NCI-H510A treated with DMSO at 0.1 percent for 48 hours (cell line): ENCODE data around the gene CCDC82.
"Not testable (repeated sequence)": the region's sequence is repeated elsewhere in the genome, so short reads cannot be mapped to it uniquely, and the experiment has no call there.

Experiments
- DNase-seq: peaks from one replicate; lab custom pipeline; 2025; lab: John Stamatoyannopoulos, UW

Gene CCDC82

DNA sequence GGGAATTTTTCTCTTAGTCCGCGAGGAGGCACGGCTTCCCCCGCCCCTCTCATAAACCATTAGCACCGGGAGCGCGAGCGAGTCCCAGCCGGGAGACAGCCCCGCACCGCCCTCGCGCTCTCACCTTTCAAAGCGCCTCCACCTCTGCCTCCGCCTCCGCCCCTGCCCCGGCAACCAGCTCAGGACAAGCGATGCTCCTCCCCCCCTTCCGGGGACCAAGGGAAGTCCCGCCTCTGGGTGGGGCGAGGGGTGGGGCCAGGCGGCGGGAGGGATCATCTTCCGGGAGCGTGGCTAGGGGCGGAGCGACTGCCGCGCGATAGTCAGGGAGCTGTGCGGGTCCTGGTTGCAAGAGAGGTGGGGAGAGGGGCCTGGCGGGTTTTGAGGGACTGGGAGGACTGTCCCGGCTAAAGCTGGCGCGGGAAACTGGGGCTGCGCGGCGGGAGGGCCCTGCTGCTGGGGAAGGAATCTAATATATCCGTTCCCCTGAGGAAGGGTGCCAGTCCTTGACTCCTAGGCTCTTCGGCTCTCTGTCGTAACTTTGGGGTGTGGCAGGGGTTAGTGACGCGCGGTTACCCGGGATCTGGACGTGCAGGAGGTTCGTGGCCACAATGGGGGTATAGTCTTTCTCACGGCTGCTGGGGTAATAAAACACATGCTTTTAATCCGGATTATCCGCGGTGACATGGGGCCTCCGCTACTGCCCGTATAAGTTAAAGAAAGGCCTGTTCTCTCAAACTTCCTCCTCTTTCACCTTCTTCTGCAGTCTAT, at the start of gene CCDC82, which contains the start of gene JRKL:
CCDC82 (minus strand) TSS at position 193 of the 768 bp plus-strand sequence. CDS start 5,165 bp downstream, outside the sequence.
JRKL (plus strand) TSS at position 294 of the 768 bp plus-strand sequence. CDS start 637 bp downstream, outside the sequence.
- DNase-seq, result peak; percentile 71

DNA sequence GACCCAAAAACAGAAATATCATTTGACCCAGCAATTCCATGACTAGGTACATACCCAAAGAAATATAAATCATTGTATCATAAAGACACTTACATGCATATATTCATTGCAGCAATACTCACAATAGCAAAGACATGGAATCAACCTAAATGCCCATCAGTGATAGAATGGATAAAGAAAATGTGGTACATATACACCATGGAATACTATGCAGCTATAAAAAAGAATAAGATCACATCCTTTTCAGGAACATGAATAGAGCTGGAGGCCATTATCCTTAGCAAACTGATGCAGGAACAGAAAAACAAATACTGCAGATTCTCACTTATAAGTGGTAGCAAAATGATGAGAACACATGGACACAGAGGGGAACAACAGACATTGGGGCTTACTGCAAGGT, 42.9 kb upstream of the CCDC82 start:
- not testable (repeated sequence) for DNase-seq

DNA sequence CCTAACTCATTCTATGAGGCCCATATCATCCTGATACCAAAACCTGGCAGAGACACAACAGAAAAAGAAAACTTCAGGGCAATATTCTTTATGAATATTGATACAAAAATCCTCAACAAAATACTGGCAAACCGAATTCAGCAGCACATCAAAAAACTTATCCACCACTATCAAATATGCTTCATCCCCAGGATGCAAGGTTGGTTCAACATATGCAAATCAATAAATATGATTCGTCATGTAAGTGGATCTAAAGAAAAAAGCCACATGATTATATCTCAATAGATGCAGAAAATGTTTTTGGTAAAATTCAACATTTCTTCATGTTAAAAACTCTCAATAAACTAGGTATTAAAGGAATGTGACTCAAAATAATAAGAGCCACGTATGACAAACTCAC, 41.0 kb upstream of the CCDC82 start:
- DNase-seq, result no peak

DNA sequence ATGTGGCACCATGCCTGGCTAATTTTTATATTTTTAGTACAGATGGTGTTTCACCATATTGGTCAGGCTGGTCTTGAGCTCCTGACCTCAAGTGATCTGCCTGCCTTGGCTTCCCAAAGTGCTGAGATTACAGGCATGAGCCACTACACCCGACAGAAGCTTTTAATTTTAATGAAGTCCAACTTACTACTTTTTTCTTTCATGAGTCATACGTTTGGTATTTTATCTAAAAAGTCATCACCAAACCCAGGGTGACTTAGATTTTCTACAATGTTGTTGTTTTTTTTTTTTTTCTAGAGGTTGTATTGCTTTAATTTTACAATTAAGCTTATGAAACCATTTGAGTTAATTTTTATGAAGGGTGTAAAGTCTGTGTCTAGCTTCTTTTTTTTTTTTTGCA, 35.0 kb upstream of the CCDC82 start:
- DNase-seq, result no peak

- no peak for DNase-seq
These were observed 23.7 kb upstream of the CCDC82 start for GRCh38 chr11:96413408-96413807.

DNA sequence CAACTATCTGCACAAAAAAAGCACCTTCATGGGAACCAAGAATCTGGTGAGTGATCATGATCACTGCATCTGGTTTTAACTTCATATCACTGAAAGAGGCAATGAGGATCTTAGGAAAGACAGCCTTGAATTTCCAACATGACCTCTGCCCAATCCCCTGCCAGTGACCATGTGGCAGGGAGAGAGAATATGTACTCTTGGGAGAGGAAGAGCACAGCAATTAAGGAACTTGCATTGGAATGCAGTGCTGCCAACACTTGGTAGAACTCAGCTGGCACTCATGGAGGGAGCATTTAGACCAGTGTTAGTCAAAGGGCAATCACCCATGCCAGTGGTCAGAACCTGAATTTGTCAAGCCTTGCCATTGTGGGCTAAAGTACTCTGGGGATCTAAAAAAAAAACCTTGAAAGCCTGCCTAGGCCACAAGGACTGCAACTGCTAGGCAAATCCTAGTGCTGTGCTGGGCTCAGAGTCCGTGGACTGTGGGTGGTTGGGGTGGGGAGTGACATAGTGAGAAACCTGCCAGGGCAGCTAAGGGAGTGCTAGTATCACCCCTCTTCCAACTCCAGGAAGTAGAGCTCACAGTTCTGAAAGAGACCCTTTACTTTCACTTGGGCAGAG, 23.2 kb upstream of the CCDC82 start:
- DNase-seq, result no peak

DNA sequence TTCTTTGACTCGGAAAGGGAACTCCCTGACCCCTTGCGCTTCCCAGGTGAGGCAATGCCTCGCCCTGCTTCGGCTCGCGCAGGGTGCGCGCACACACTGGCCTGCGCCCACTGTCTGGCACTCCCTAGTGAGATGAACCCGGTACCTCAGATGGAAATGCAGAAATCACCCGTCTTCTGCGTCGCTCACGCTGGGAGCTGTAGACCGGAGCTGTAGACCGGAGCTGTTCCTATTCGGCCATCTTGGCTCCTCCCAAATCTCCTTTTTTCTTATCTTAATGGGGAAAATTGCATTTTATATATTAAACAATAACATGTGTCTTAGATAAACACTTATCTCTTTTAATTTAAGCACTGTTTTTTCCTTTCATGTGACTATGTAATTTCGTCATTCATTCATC, 21.7 kb upstream of the CCDC82 start:
- not testable (repeated sequence) for DNase-seq

- DNase-seq, result no peak
These were observed 11.0 kb upstream of the CCDC82 start for GRCh38 chr11:96400697-96401096.

DNA sequence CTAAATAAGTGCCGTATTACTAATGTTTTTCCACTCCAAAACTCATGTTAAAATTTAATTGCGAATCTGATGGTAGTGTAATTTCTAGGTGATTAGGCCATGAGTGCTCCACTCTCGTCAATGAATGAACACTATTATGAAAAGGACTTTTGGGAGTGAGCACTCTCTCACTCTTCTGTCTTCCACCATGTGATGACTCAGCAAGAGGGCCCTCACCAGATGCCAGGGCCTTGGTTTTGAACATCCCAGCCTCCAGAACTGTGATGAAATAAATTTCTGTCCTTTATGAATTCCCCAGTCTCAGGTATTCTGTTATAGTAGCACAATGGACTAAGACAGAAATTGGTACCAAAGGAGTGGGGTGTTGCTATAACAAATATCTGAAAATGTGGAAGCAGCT, 8.2 kb upstream of the CCDC82 start:
- no peak for DNase-seq

GRCh38 chr11:96396637-96397036, 6.9 kb upstream of the CCDC82 start:
- no peak for DNase-seq

- no peak for DNase-seq
These were observed 5.1 kb upstream of the CCDC82 start for GRCh38 chr11:96394773-96395172.

DNA sequence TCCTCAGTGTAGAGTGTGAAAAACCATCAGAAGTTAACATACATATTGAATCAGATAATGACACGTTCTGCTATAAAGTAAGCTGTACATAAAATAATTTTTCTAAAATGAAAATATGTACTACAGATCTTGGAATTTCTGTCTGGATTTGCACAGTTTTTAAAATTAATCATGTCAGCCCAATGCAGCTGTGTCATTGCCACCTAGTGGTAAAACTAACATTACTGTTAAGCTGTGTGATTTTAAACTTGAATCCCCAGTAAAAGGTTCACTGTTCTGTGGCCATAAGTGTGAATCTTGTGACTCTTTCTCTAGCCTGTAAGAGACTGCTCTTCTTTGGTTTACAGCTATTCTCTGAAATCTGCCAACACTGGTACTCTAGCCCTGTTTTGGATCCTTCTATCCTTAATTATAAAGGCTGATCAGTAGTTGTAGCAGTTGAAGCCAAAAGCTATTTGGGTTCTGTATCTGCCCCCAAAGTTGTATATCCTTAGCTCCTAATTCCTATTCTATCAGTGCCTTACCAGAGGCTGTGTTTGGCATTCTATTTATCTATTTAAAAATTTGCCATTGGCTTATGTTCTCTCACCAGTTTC, 4.1 kb upstream of the CCDC82 start:
- DNase-seq, result no peak

DNA sequence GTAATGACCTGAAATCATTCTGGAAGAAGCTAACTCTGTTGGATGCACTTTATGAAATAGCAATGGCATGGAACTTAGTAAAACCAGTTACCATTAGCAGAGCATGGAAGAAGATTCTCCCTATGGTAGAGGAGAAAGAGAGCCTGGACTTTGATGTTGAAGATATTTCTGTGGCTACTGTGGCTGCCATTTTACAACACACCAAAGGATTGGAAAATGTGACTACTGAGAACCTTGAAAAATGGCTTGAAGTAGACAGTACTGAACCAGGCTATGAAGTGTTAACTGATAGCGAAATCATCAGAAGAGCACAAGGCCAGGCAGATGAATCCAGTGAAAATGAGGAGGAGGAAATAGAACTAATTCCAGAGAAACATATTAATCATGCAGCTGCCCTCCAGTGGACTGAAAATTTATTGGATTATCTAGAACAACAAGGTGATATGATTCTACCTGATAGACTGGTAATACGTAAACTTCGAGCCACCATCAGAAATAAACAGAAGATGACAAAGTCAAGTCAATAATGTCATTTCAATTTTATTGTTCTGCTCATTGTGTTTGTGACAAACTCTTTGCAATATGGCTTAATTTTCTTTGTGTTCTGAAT, 2.1 kb upstream of the CCDC82 start:
- no peak for DNase-seq

GRCh38 chr11:96390488-96390792, 728 bp upstream of the CCDC82 start:
- DNase-seq, result no peak

DNA sequence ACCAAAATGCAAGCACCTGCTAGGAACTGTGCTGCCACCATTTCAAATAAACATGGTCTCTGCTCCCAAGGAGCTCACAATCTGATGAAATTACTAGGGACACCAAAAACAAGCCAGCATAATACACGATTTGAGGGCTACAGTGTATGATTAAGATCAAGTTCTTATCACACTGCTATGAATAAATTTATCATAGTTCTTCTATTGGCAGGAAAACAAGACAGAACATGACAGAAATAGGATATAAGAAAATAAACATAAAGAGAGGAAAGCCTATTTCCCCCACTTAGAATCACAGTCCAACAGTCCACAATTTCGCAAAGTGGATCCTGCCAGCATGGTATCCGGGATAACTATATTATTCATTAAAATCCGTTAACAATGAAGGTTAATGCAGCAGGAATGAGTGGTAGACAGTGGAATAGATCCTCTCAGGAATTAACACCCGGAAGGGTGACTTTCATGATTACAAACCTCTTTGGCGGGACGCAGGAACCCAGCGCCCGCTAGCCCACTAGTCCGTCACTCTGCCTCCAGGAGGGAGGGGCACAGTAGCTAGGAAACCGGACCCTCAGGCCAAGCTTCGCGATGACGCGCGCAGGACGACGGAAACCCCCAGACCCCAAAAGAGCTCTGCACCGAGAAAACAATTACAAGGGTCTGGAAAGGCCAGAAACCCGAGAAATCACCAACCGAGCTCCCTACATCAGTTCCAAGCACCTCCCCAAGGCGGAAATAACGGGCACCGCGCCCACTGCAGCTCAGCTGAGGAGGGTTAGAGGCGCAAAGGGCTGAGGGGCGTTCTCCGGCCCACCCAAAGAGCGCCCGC, 607 bp downstream of the CCDC82 start:
- no peak for DNase-seq

GRCh38 chr11:96385187-96385586, 4.5 kb downstream of the CCDC82 start:
- DNase-seq, result no peak

- DNase-seq, result peak; percentile 86
These were observed 5.6 kb downstream of the CCDC82 start for GRCh38 chr11:96384156-96384555.

DNA sequence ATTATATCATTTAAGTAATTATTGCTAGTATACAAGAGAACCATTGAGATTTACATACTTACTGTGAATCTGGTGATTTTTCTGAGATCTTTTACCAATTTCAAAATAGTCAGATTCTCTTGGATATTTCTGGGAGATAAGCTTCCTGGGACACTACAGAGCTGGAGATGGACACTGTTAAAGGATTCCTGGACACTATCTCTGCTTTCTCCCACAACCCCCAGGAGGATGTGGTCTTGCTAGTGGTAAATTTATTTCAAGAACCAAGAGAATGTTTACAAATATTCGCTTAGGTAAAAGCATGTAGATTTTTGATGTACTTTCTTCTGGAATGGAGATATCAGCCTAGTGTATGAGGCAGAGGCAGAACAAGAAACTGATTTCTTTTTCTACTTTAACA, 12.9 kb downstream of the CCDC82 start:
- DNase-seq, result no peak

DNA sequence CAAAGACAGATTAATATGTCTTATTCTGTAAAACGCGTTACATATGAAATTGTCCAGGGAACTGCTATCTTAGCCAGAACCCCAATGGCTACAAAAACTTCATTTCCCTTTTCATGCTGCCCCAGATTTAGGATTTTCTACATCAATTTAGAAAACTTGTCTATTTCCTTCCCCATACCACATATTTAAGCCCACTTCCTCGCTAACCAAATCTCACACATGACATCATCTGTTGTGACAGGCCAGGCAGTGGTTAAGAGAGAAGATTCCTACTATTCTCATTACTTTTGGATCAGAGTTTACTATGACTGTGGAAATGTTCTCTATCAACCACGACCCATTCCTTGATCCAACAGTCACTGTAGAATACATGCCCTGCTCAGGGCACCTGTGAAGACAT, 15.9 kb downstream of the CCDC82 start:
- DNase-seq, result no peak

GRCh38 chr11:96367342-96367741, 22.4 kb downstream of the CCDC82 start:
- DNase-seq, result no peak

- DNase-seq, result no peak
These were observed 23.7 kb downstream of the CCDC82 start for GRCh38 chr11:96366024-96366423.

DNA sequence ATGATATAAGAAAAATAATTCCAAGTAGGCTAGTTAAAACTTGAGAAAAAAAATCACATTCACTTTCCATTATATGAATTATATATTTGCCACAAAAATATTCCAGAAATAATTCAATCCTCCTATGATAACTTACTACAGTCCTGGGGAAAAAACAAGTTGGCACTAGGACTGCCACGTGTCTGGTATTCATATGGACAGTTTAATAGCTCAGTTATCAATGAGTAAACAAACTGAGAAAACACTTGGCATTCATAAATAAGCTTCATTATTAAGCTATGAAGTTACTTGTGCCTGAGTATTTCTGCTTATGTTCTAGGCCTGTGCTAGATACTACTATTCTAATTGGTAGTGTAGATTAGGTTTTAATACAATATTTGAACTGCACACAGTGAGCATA, 24.2 kb downstream of the CCDC82 start:
- no peak for DNase-seq
